Peyer's patch (tissue), 4 donors: ENCODE results near the gene TMEM207. TPM values are rescaled to one million over a fixed set of nuclear protein-coding genes. Genes with fewer than 3 reads are reported as not detected.

Experiments
- DNase-seq, 3 donors: peaks; one replicate each; pipeline ENCODE4 v3.0.0-alpha.2; 2017 to 2019
- H3K27ac ChIP-seq, 4 donors: fragments of 200-600 bp; sonication (generic); one replicate each; pipeline ENCODE4 v1.5.1; 2016 to 2019
- H3K27me3 ChIP-seq, 2 donors: fragments of 200-600 bp; sonication (generic); one replicate each; pipeline ENCODE4 v1.5.1; 2019
- H3K36me3 ChIP-seq, 3 donors: fragments of 200-600 bp; sonication (generic); one replicate each; pipeline ENCODE4 v1.5.1; 2016 to 2019
- H3K4me1 ChIP-seq, 4 donors: fragments of 200-600 bp; sonication (generic); one replicate each; pipeline ENCODE4 v1.5.1; 2016 to 2019
- H3K4me3 ChIP-seq, 4 donors: fragments of 200-600 bp; sonication (generic); 1 replicate in 3 of 4; 2 replicates in 1 of 4; pipeline ENCODE4 v1.5.1; 2016 to 2019; ENCODE audit warnings: mild to moderate bottlenecking in 1 of 4
- H3K9me3 ChIP-seq, 4 donors: fragments of 200-600 bp; sonication (generic); one replicate each; pipeline ENCODE4 v1.5.1; 2016 to 2019; ENCODE audit warnings: mild to moderate bottlenecking in 1 of 4
- CTCF ChIP-seq, 6 experiments: fragments of 450-650 bp in 4 of 6; fragments of 200-600 bp in 2 of 6; sonication (generic) in 1 of 6; IDR thresholded peaks; one replicate each; pipeline ENCODE4 v1.5.1; 2017 to 2019; ENCODE audit warnings: antibody characterized with exemption in 6 of 6, mild to moderate bottlenecking in 3 of 6, moderate library complexity in 1 of 6
- POLR2A ChIP-seq, 2 donors: fragments of 450-650 bp; IDR thresholded peaks; one replicate each; pipeline ENCODE4 v1.5.1; 2017; ENCODE audit warnings: antibody characterized with exemption in 2 of 2, mild to moderate bottlenecking in 2 of 2, moderate library complexity in 2 of 2
- total RNA-seq, 4 donors: library from RNA; depleted of rRNA; stranded (reverse); fragments of >200 nt; gene quantifications; one replicate each; pipeline ENCODE4 v1.1.0, GENCODE V29; 2016

Gene TMEM207
- total RNA-seq, 4 donors from 2014 or later = not detected

DNA sequence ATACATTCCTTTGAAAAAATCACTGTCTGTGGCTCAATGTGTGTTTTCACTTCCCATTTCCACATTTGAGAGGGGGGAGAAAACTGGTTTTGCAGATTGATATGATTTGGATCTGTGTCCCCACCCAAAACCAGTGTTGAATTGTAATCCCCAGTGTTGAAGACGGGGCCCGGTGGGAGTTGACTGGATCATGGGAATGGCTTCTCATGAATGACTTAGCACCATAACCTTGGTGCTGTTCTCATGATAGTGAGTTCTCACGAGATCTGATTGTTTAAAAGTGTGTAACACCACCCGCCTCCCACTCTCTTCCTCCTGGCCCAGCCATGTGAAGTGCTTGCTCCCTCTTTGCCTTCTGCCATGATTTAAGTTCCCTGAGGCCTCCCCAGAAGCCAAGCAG lies 16.1 kb downstream of the TMEM207 start:
- Histone ChIP-seq H3K4me1 (no peaks in the 10 kb centered on the region), H3K36me3 (no peaks in the 10 kb centered on the region), H3K4me3 (no peak overlapping the region)

GRCh38 chr3:190432216-190432615 lies 17.5 kb downstream of the TMEM207 start:
- H3K9me3 ChIP-seq = no peaks in the 10 kb centered on the region
- TF ChIP-seq POLR2A (IDR thresholded peaks at IDR 0.05) (no peak), CTCF (IDR thresholded peaks at IDR 0.05) (no peak)
- H3K4me3 ChIP-seq = no peak overlapping the region
- no peaks in the 10 kb centered on the region for H3K4me1 ChIP-seq
- H3K27me3 ChIP-seq = no peaks in the 10 kb centered on the region
- DNase-seq = no peak
- H3K36me3 ChIP-seq = no peaks in the 10 kb centered on the region
- H3K27ac ChIP-seq = no peak overlapping the region

More for the DNA sequence above, 16.1 kb downstream of the TMEM207 start:
- Histone ChIP-seq H3K27me3 (no peaks in the 10 kb centered on the region), H3K9me3 (no peaks in the 10 kb centered on the region), H3K27ac (no peak overlapping the region)
- no peak for DNase-seq
- TF ChIP-seq CTCF (IDR thresholded peaks at IDR 0.05) (no peak), POLR2A (IDR thresholded peaks at IDR 0.05) (no peak)

DNA sequence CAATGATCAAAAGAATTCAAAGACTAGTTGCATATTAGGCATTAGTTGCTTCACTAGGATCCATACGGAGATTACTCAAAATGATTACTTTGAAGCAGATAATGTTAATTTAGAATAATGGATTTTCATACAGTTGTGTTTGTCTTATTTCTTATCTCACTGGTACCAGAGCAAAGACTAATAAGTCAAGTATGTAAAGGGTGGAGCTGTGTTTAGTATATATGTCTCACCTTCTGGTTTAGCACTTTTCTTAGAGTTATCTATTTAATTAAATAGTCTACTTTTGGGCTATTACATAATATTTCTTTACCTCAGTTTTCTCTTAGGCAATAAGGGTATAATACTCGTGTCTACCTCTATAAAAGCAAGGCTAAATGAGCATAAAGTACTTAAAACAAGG lies 18.8 kb downstream of the TMEM207 start:
- H3K4me1 ChIP-seq = no peaks in the 10 kb centered on the region
- no peaks in the 10 kb centered on the region for H3K27me3 ChIP-seq
- no peaks in the 10 kb centered on the region for H3K36me3 ChIP-seq
- no peaks in the 10 kb centered on the region for H3K9me3 ChIP-seq
- H3K27ac ChIP-seq = no peak overlapping the region
- no peak overlapping the region for H3K4me3 ChIP-seq
- TF ChIP-seq POLR2A (IDR thresholded peaks at IDR 0.05) = no peak
- TF ChIP-seq CTCF (IDR thresholded peaks at IDR 0.05) = no peak
- no peak for DNase-seq

DNA sequence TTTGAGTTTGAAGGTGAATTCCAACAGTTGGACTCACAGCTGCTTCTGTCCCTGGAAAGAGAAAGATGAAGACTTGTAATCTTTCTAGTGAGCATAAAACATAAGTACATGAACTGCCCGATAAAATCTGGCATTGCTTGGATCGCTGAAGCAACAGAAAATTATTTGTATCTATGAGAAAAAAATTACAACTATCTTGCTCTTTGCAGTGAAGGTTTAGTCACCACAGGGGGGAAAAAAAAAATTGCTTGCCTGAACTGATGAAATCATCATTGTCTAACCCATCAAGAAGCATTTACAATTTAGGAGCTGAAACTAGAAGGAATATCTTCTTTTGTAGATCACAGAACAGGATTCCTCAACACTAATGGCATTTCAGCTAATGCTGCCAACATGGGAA lies 20.0 kb downstream of the TMEM207 start:
- H3K27me3 ChIP-seq = no peaks in the 10 kb centered on the region
- no peaks in the 10 kb centered on the region for H3K4me1 ChIP-seq
- no peak overlapping the region for H3K27ac ChIP-seq
- TF ChIP-seq CTCF (IDR thresholded peaks at IDR 0.05) (no peak), POLR2A (IDR thresholded peaks at IDR 0.05) (no peak)
- H3K4me3 ChIP-seq = no peak overlapping the region
- no peak for DNase-seq
- H3K36me3 ChIP-seq = no peaks in the 10 kb centered on the region
- no peaks in the 10 kb centered on the region for H3K9me3 ChIP-seq

- TF ChIP-seq POLR2A (IDR thresholded peaks at IDR 0.05) (no peak), CTCF (IDR thresholded peaks at IDR 0.05) (no peak)
- Histone ChIP-seq H3K4me3 (no peak overlapping the region), H3K27ac (no peak overlapping the region), H3K9me3 (no peaks in the 10 kb centered on the region), H3K36me3 (no peaks in the 10 kb centered on the region), H3K4me1 (no peaks in the 10 kb centered on the region), H3K27me3 (no peaks in the 10 kb centered on the region)
- no peak for DNase-seq
These were observed 22.7 kb downstream of the TMEM207 start for GRCh38 chr3:190426806-190427507.

- no peaks in the 10 kb centered on the region for H3K36me3 ChIP-seq
- DNase-seq = no peak
- no peaks in the 10 kb centered on the region for H3K27me3 ChIP-seq
- no peaks in the 10 kb centered on the region for H3K4me1 ChIP-seq
- H3K4me3 ChIP-seq = no peak overlapping the region
- TF ChIP-seq CTCF (IDR thresholded peaks at IDR 0.05) = no peak
- TF ChIP-seq POLR2A (IDR thresholded peaks at IDR 0.05) = no peak
- no peaks in the 10 kb centered on the region for H3K9me3 ChIP-seq
- no peak overlapping the region for H3K27ac ChIP-seq
These were observed 23.9 kb downstream of the TMEM207 start for GRCh38 chr3:190425833-190426232.
